Measurements from ENCODE around the gene NSF. TPM values are rescaled to one million over a fixed set of nuclear protein-coding genes. Genes with fewer than 3 reads are reported as not detected.

NSF gene
- 13.5 and 19.8 TPM in 2 replicates for total RNA-seq

GRCh38 chr17:46590157-46591146, at the start of gene NSF:
Gene NSF, plus strand, starts transcription at chr17:46590669. Its CDS starts 107 bp downstream, at chr17:46590776.

GRCh38 chr17:46579083-46580075, 11.1 kb upstream of the NSF start, which contains the start of gene ARL17A:
Gene ARL17A, minus strand, starts transcription at chr17:46579691. Its CDS starts 3,369 bp downstream, at chr17:46576322.

Other genes starting within 250 kb of the NSF start
- 2.6 and 6.5 TPM in 2 replicates for gene ARL17B, start 228.9 kb upstream of the NSF start, total RNA-seq
- 1.9 and 3.4 TPM in 2 replicates for gene LRRC37A2, start 78.2 kb upstream of the NSF start, total RNA-seq
- 1.4 and 1.5 TPM in 2 replicates for gene ARL17A, start 11.0 kb upstream of the NSF start, total RNA-seq
- gene WNT3, start 228.0 kb downstream of the NSF start, total RNA-seq = 0.48 and 1.1 TPM in 2 replicates